Stimulated activated CD8-positive, alpha-beta memory T cell treated with anti-CD3 and anti-CD28 coated beads, Interleukin-4, amount 100 ng/mL, for 4 hours (primary cell): ENCODE results near the gene POLR3GL.
"Not testable (repeated sequence)": the region's sequence is repeated elsewhere in the genome, so short reads cannot be mapped to it uniquely, and the experiment has no call there.

Experiments
- DNase-seq, 2 donors: peaks; one replicate each; pipeline ENCODE4 v3.0.0-alpha.2; 2020; ENCODE audit warnings: low read depth in 2 of 2, low spot score in 1 of 2

POLR3GL gene

DNA sequence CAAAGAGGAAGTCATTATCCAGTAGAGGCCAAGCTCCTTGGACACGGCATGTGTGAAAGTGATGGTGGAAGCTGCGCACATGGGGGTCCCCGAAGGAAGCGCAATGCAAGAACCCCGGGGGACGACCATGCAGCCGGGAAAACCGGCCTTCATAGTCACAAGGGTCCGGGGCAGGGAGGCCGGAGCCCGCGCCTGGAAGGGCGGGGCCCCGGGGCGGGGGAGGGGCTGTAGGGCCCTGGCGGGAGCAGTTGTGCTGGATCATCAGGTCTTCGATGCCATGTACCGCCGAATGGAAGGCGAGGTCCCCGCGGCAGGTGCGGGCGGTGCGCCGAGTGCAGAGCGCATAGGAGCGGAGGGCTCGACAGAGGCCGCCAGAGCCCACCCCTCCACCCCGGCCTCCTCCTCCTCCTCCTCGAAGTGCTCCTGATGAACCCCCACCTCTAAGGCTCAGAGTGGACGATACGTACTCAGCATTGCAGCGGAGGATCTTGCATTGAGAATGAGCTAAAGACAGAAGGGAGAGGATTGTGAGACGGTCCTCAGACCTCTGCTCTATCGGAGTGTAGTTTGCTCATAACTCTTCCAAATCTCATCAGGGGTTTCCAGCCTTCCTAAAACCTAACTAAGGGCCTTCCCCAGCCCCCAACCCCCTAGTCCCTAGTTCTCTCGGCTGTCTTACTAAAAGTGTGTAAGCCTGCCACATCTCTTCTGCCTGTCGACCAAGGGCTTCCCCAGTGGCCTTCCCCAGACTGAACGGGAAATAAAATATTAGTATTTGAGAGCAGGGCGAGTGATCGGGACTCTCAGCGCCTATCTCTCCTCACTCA is 55.0 kb downstream of the POLR3GL start:
- DNase-seq, result no peak

DNA sequence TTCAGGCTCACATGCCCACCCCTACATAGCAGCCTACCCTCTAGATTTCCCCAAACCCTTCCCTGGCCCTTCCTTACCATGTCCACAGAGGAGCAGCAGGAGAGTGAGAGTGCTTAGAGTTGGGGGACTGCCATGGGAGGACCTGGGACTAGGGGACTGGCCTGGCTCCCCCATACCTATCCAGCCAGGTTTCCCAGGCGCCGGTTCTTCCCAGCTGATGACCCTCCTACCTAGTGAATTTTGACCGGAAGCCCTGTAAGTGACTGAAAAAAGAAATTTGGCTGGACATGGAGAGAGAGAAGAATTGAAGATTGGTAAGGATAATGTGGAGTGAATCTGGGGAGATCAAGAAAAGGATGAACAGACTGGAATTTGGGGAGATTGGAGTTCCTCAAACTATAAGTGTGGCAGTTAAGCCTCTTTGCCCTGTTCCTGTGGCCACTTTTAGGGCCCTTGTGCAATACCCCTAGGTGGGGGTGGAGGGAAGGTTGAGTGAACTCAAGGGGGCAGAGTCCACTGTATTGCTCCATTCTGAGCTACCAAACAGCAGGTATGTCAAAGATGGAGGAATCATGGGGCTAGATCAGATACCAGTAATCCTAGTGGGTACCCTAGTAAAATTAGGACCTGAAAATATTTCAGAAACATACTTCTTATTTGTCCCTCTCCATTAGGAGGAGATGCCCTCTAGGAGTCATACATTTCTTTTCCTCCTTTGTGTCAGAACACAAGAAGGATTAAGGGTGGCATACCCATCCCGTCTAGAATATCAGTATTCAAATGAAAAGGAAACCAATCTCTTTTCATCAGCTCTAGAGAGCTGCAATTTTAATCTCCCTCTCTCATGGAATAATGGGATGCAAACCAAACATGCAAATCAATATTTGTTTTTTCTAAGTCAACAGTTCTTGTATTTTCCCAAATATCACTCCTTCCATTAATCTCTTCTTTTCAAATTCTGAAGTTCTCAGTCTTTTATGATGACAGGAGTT is 55.9 kb downstream of the POLR3GL start:
- no peak for DNase-seq

- no peak for DNase-seq
These were observed 56.6 kb downstream of the POLR3GL start for GRCh38 chr1:146021050-146021445.

GRCh38 chr1:146021622-146022402 is 57.3 kb downstream of the POLR3GL start, which contains the start of gene HJV:
Gene HJV (minus strand): TSS chr1:146021735. CDS start chr1:146020231, 1,504 bp downstream.
- no peak for DNase-seq

GRCh38 chr1:146022403-146023127 is 58.1 kb downstream of the POLR3GL start:
- DNase-seq, result no peak

GRCh38 chr1:146025787-146026495 is 61.5 kb downstream of the POLR3GL start:
- DNase-seq, result not testable (repeated sequence)

DNA sequence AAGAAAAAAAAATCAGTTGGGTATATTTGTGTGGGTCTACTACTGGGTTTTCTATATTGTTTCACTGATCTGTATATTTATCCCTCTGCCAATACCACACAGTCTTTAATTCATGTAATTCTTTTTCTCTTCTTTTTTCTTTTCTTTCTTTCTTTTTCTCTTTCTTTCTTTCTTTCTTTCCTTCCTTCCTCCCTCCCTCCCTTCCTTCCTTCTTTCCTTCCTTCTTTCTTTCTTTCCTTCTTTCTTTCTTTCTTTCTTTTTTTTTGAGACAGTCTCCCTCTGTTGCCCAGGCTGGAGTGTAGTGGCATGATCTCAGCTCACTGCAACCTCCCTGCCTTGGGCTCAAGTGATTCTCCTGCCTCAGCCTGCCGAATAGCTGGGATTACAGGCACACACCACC is 62.2 kb downstream of the POLR3GL start:
- DNase-seq, result not testable (repeated sequence)
